Transverse colon (tissue), 4 donors: ENCODE data around the gene TAS2R60. TPM values are rescaled to one million over a fixed set of nuclear protein-coding genes. Genes with fewer than 3 reads are reported as not detected.

ENCODE experiments used
- DNase-seq: peaks from one replicate; pipeline ENCODE4 v3.0.0-alpha.2; 2019
- H3K27ac ChIP-seq, 4 donors: fragments of 200-600 bp; sonication (generic); 2 replicates each; pipeline ENCODE4 v1.5.1; 2016 to 2018; ENCODE audit warnings: inconsistent platforms in 4 of 4
- H3K27me3 ChIP-seq: fragments of 200-600 bp; sonication (generic); 2 replicates; pipeline ENCODE4 v1.5.1; 2017; ENCODE audit warnings: inconsistent platforms
- H3K36me3 ChIP-seq, 4 donors: fragments of 200-600 bp; sonication (generic); 2 replicates each; pipeline ENCODE4 v1.5.1; 2017 to 2019; ENCODE audit warnings: inconsistent platforms in 4 of 4
- H3K4me1 ChIP-seq, 4 donors: fragments of 200-600 bp; sonication (generic); 2 replicates each; pipeline ENCODE4 v1.5.1; 2017 to 2020; ENCODE audit warnings: inconsistent platforms in 4 of 4
- H3K4me3 ChIP-seq, 4 donors: fragments of 200-600 bp; sonication (generic); 1 replicate in 1 of 4; 2 replicates in 3 of 4; pipeline versions ENCODE4 v1.5.1 to v1.6.1; 2017 to 2019; ENCODE audit warnings: inconsistent platforms in 4 of 4
- H3K9me3 ChIP-seq, 2 donors: fragments of 200-600 bp; sonication (generic); 2 replicates each; pipeline ENCODE4 v1.5.1; 2017 to 2019; ENCODE audit warnings: inconsistent platforms in 2 of 2
- EP300 ChIP-seq: sonication (generic); formaldehyde crosslinking; IDR thresholded peaks from one replicate; pipeline ENCODE4 v1.6.1; 2017; ENCODE audit warnings: antibody characterized with exemption, low read depth
- POLR2A ChIP-seq: fragments of 450-650 bp; IDR thresholded peaks from one replicate; pipeline ENCODE4 v1.6.1; 2016; ENCODE audit warnings: antibody characterized with exemption, mild to moderate bottlenecking, moderate library complexity
- POLR2AphosphoS5 ChIP-seq, 3 donors: sonication (generic); formaldehyde crosslinking; IDR thresholded peaks; one replicate each; pipeline ENCODE4 v1.6.1; 2016; ENCODE audit warnings: antibody characterized with exemption in 3 of 3
- WGBS, 2 donors: methylation state at CpG; one replicate each; pipeline ENCODE4 v1.1.5; 2018; ENCODE audit warnings: low coverage in 1 of 2; 5-methylcytosine and 5-hydroxymethylcytosine counted together
- in situ Hi-C, 4 donors: fragments of 200-750 bp; cut with MboI; loops; one replicate each; pipeline versions ENCODE4 v1.15.0 to v1.15.1; 2017; ENCODE audit warnings: low sequenced_read_pairs in 3 of 4, low pct_ligation_motif_present in 1 of 4, low pct_unique_long_range_greater_than_20kb in 1 of 4
- intact Hi-C: fragments of 100-400 bp; cut with DNase I; formaldehyde crosslinking; loops from one replicate; pipeline ENCODE4 v1.15.1; 2023; ENCODE audit warnings: low total_unique reads
- total RNA-seq, 4 donors: library from RNA; depleted of rRNA; stranded (reverse); fragments of >200 nt; gene quantifications; one replicate each; pipeline ENCODE4 v1.1.0, GENCODE V29; 2016
- TF ChIP-seq, protein P1 (sequence below), 5 experiments: fragments of 200-600 bp in 3 of 5; fragments of 450-650 bp in 2 of 5; sonication (generic) in 3 of 5; IDR thresholded peaks; 1 replicate in 2 of 5; 2 replicates in 3 of 5; pipeline ENCODE4 v1.5.1; 2016 to 2017; ENCODE audit warnings: antibody characterized with exemption in 5 of 5, inconsistent platforms in 3 of 5, mild to moderate bottlenecking in 2 of 5, moderate library complexity in 1 of 5

TAS2R60 gene
- total RNA-seq, 4 donors from 2014 or later: not detected

DNA sequence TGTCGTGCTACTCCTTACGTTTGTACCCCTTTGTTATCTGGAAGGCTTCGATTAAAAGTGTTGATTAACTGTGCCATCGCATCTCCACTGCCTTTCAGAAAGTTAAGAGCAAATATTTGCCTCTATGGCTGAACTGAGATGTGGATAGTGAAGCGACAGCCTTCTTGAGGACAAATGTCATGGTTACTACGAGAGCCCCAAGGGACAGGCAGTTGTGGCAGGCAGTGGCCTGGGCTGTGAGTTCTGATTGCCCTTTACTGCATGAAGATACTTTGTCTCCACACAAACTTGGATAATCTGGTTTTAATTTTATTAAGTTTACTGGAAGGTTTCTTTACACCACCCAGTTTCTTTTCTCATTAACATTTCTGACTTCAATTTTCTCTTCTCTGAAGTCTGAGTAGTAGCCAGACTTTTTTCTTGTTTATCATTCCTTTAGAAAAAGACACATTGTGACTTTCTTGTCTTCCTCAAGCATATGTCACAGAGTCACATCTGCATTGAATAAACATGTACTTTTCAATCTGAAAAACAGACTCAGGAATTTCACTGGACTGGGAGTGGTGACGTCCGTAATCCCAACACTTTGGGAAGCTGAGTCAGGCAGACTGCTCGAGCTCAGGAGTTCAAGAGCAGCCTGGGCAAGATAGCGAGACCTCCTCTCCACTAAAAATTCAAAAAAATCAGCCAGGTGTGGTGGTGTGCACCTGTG, 36.0 kb downstream of the TAS2R60 start:
- 77% methylated on average over 9 to 10 of the region's 10 CpGs for WGBS, 2 donors
- in situ Hi-C loops: loop anchor here in 1 of 4 donors (10.0 kb wide), 1 partner anchor 64 kb away; no protein-coding TSS in a partner anchor
- no peaks in the 10 kb centered on the region for H3K36me3 ChIP-seq
- intact Hi-C loops: no loop called here
- DNase-seq: no peak
- no peaks in the 10 kb centered on the region for H3K9me3 ChIP-seq
- TF ChIP-seq, protein P1, sequence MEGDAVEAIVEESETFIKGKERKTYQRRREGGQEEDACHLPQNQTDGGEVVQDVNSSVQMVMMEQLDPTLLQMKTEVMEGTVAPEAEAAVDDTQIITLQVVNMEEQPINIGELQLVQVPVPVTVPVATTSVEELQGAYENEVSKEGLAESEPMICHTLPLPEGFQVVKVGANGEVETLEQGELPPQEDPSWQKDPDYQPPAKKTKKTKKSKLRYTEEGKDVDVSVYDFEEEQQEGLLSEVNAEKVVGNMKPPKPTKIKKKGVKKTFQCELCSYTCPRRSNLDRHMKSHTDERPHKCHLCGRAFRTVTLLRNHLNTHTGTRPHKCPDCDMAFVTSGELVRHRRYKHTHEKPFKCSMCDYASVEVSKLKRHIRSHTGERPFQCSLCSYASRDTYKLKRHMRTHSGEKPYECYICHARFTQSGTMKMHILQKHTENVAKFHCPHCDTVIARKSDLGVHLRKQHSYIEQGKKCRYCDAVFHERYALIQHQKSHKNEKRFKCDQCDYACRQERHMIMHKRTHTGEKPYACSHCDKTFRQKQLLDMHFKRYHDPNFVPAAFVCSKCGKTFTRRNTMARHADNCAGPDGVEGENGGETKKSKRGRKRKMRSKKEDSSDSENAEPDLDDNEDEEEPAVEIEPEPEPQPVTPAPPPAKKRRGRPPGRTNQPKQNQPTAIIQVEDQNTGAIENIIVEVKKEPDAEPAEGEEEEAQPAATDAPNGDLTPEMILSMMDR (IDR thresholded peaks at IDR 0.05): no peak
- no peak for TF ChIP-seq POLR2AphosphoS5 (IDR thresholded peaks at IDR 0.05)
- no peak for TF ChIP-seq EP300
- TF ChIP-seq POLR2A: no peak
- H3K4me1 ChIP-seq: peaks cover 0 to 7% (median 2%) of the 10 kb centered on the region in 4 donors
- no peak overlapping the region for H3K4me3 ChIP-seq
- no peak overlapping the region for H3K27ac ChIP-seq
- no peaks in the 10 kb centered on the region for H3K27me3 ChIP-seq

DNA sequence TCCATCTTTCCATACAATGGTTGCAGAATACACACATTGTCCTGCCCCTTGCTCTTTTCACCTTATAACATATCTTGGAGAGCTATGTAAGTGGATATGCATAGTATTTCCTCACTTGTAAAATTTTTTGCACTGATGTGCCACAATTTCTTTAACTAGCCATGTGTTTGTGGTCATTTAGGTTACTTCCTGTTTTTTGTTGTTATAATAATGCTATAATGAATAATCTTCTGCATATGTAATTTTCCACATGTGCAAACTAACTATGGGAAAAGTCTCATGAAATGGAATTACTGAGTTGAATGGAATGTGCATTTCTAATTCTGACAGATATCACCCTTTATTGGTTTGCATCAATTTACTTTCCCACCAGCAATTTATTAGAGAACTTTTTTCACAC, 37.2 kb downstream of the TAS2R60 start:
- in situ Hi-C loops: no loop called here
- DNase-seq: no peak
- TF ChIP-seq POLR2AphosphoS5 (IDR thresholded peaks at IDR 0.05) (no peak), EP300 (no peak), POLR2A (no peak)
- TF ChIP-seq, protein P1 (IDR thresholded peaks at IDR 0.05): no peak
- H3K36me3 ChIP-seq: no peaks in the 10 kb centered on the region
- H3K4me1 ChIP-seq: peaks cover 0 to 7% (median 2%) of the 10 kb centered on the region in 4 donors
- intact Hi-C loops: no loop called here
- no peak overlapping the region for H3K4me3 ChIP-seq
- no peaks in the 10 kb centered on the region for H3K9me3 ChIP-seq
- no peaks in the 10 kb centered on the region for H3K27me3 ChIP-seq
- no peak overlapping the region for H3K27ac ChIP-seq

DNA sequence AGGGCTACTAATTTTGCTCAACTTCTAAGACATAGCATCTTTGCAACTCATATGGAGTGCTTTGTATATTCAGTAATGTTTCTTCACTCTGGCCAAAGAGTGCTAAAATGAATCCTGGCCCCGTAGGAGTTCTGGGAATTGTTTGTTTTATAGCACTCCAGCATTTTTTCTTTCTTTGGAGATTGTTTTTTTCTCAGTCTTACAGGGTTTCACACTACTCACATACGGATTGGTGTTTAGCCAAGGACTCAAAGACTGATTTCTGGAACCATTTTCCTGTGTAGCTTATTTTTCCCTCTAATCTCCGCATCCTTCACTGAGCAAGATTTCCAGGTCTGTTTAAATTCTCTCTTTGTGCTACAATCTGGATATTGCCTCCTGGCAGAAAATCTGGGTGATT, 40.9 kb downstream of the TAS2R60 start:
- no peaks in the 10 kb centered on the region for H3K36me3 ChIP-seq
- WGBS, 2 donors: 68 to 69% methylated on average over 3 of the region's 3 CpGs
- DNase-seq: no peak
- in situ Hi-C loops (no loop called here), intact Hi-C loops (no loop called here)
- H3K27ac ChIP-seq: no peak overlapping the region
- no peaks in the 10 kb centered on the region for H3K9me3 ChIP-seq
- H3K27me3 ChIP-seq: no peaks in the 10 kb centered on the region
- no peak overlapping the region for H3K4me3 ChIP-seq
- H3K4me1 ChIP-seq: peaks cover 0 to 16% (median 2%) of the 10 kb centered on the region in 4 donors
- TF ChIP-seq, protein P1 (IDR thresholded peaks at IDR 0.05): no peak
- no peak for TF ChIP-seq EP300
- no peak for TF ChIP-seq POLR2AphosphoS5 (IDR thresholded peaks at IDR 0.05)
- TF ChIP-seq POLR2A: no peak

DNA sequence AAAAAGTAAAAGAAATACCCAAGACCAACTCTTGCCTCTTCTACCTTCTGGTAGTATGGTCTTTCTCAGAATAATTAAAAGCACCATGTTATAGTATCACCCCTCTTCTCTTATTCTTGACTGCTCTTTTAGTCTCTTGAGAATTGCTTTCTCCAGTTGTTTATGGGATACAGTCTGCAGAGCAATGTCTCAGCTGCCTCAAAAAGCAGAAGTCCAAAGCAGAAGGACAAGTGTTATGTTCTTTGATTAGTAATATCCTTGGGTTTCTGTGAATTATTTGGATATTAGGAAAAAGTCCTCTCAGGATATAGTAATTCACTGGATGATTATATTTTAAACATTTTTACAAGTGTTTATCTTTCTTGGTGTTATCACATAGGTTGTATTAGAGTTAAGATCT, 41.8 kb downstream of the TAS2R60 start:
- peak overlapping the region in 1 of 4 donors; percentile 4 for H3K27ac ChIP-seq
- in situ Hi-C loops: no loop called here
- H3K9me3 ChIP-seq: no peaks in the 10 kb centered on the region
- DNase-seq: no peak
- intact Hi-C loops: no loop called here
- no peaks in the 10 kb centered on the region for H3K36me3 ChIP-seq
- no peaks in the 10 kb centered on the region for H3K27me3 ChIP-seq
- TF ChIP-seq EP300 (no peak), POLR2AphosphoS5 (IDR thresholded peaks at IDR 0.05) (no peak), POLR2A (no peak)
- TF ChIP-seq, protein P1 (IDR thresholded peaks at IDR 0.05): no peak
- peaks cover 0 to 16% (median 2%) of the 10 kb centered on the region in 4 donors for H3K4me1 ChIP-seq
- no peak overlapping the region for H3K4me3 ChIP-seq
